Measurements from ENCODE around the gene BRICD5. TPM values are rescaled to one million over a fixed set of nuclear protein-coding genes. Genes with fewer than 3 reads are reported as not detected.

BRICD5 gene
- total RNA-seq, 1 experiment from 2014 or later = 4.8 TPM

- no peaks in the 10 kb centered on the region for H3K36me3 ChIP-seq (ENCODE audit: low read depth, low read length)
- CTCF ChIA-PET = no interaction called here
- BruUV-seq (replicated peaks) = no TSS peak
- POLR2A ChIA-PET (ENCODE audit: unreplicated experiment) = no interaction called here
- H3K9me3 ChIP-seq (ENCODE audit: low read length) = no peaks in the 10 kb centered on the region
- intact Hi-C loops (cut with micrococcal nuclease) = no loop called here
- H3K27me3 ChIP-seq (ENCODE audit: low read length) = no peaks in the 10 kb centered on the region
- no peaks in the 10 kb centered on the region for H3K9me2 ChIP-seq (replicated peaks; ENCODE audit: low read length)
- no peak overlapping the region for H3K9ac ChIP-seq (ENCODE audit: low read length)
- TF ChIP-seq CTCF (conservative IDR thresholded peaks at IDR 0.05; ENCODE audit: low read depth, low read length) = no peak
- TF ChIP-seq EZH2phosphoT487 (IDR thresholded peaks at IDR 0.05; ENCODE audit: borderline replicate concordance, low read length) = no peak
- TF ChIP-seq EZH2 (IDR thresholded peaks at IDR 0.05; ENCODE audit: low read length, unreplicated experiment) = no peak
- DNase-seq (no peak), ATAC-seq (no peak)
- H2AFZ ChIP-seq (ENCODE audit: low read length) = no peak overlapping the region
- H3K79me2 ChIP-seq (ENCODE audit: low read length) = peaks cover 46% of the 10 kb centered on the region
- peaks cover 27% of the 10 kb centered on the region for H3K4me1 ChIP-seq (ENCODE audit: insufficient read depth, low read length)
- H3K4me2 ChIP-seq (ENCODE audit: low read length) = no peak overlapping the region
- no peak overlapping the region for H3K27ac ChIP-seq (ENCODE audit: low read length)
- no peaks in the 10 kb centered on the region for H3F3A ChIP-seq (ENCODE audit: low read length, unreplicated experiment)
- no peak overlapping the region for H3K4me3 ChIP-seq (ENCODE audit: low read length)
- H4K20me1 ChIP-seq (ENCODE audit: low read length) = peaks cover 12% of the 10 kb centered on the region
Observed at GRCh38 chr16:2208772-2209171, 1.9 kb downstream of the BRICD5 start.

GRCh38 chr16:2208308-2208707, 2.4 kb downstream of the BRICD5 start:
- no peak overlapping the region for H3K4me3 ChIP-seq (ENCODE audit: low read length)
- no peaks in the 10 kb centered on the region for H3F3A ChIP-seq (ENCODE audit: low read length, unreplicated experiment)
- no peak for DNase-seq
- peaks cover 27% of the 10 kb centered on the region for H3K4me1 ChIP-seq (ENCODE audit: insufficient read depth, low read length)
- intact Hi-C loops (cut with micrococcal nuclease) = no loop called here
- no peaks in the 10 kb centered on the region for H3K36me3 ChIP-seq (ENCODE audit: low read depth, low read length)
- no peaks in the 10 kb centered on the region for H3K9me2 ChIP-seq (replicated peaks; ENCODE audit: low read length)
- peaks cover 41% of the 10 kb centered on the region for H3K79me2 ChIP-seq (ENCODE audit: low read length)
- H3K9ac ChIP-seq (ENCODE audit: low read length) = no peak overlapping the region
- BruUV-seq (replicated peaks) = no TSS peak
- no peak for ATAC-seq
- no peak overlapping the region for H2AFZ ChIP-seq (ENCODE audit: low read length)
- H3K9me3 ChIP-seq (ENCODE audit: low read length) = no peaks in the 10 kb centered on the region
- H4K20me1 ChIP-seq (ENCODE audit: low read length) = peaks cover 8% of the 10 kb centered on the region; the same call in 1 of the 2 replicates
- H3K4me2 ChIP-seq (ENCODE audit: low read length) = no peak overlapping the region
- no peak overlapping the region for H3K27ac ChIP-seq (ENCODE audit: low read length)
- TF ChIP-seq CTCF (conservative IDR thresholded peaks at IDR 0.05; ENCODE audit: low read depth, low read length) (no peak), EZH2 (IDR thresholded peaks at IDR 0.05; ENCODE audit: low read length, unreplicated experiment) (no peak), EZH2phosphoT487 (IDR thresholded peaks at IDR 0.05; ENCODE audit: borderline replicate concordance, low read length) (no peak)
- POLR2A ChIA-PET (ENCODE audit: unreplicated experiment) = no interaction called here
- H3K27me3 ChIP-seq (ENCODE audit: low read length) = no peaks in the 10 kb centered on the region
- CTCF ChIA-PET = no interaction called here

GRCh38 chr16:2207872-2208271, 2.8 kb downstream of the BRICD5 start:
- TF ChIP-seq CTCF (conservative IDR thresholded peaks at IDR 0.05; ENCODE audit: low read depth, low read length) (no peak), EZH2phosphoT487 (IDR thresholded peaks at IDR 0.05; ENCODE audit: borderline replicate concordance, low read length) (no peak), EZH2 (IDR thresholded peaks at IDR 0.05; ENCODE audit: low read length, unreplicated experiment) (no peak)
- intact Hi-C loops (cut with micrococcal nuclease) = no loop called here
- ChIA-PET CTCF (no interaction called here), POLR2A (ENCODE audit: unreplicated experiment) (no interaction called here)
- ATAC-seq (no peak), DNase-seq (no peak)
- Histone ChIP-seq H3F3A (ENCODE audit: low read length, unreplicated experiment) (no peaks in the 10 kb centered on the region), H3K36me3 (ENCODE audit: low read depth, low read length) (no peaks in the 10 kb centered on the region), H4K20me1 (ENCODE audit: low read length) (0 out of 2 replicates have a peak, but pooled peaks cover 4% of the 10 kb centered on the region), H3K9me2 (replicated peaks; ENCODE audit: low read length) (no peaks in the 10 kb centered on the region), H3K27ac (ENCODE audit: low read length) (no peak overlapping the region), H3K27me3 (ENCODE audit: low read length) (no peaks in the 10 kb centered on the region), H3K4me3 (ENCODE audit: low read length) (no peak overlapping the region), H3K9ac (ENCODE audit: low read length) (no peak overlapping the region), H2AFZ (ENCODE audit: low read length) (no peak overlapping the region), H3K4me1 (ENCODE audit: insufficient read depth, low read length) (peaks cover 26% of the 10 kb centered on the region), H3K4me2 (ENCODE audit: low read length) (no peak overlapping the region), H3K9me3 (ENCODE audit: low read length) (no peaks in the 10 kb centered on the region), H3K79me2 (ENCODE audit: low read length) (peaks cover 37% of the 10 kb centered on the region)
- BruUV-seq (replicated peaks) = no TSS peak
